ENCODE measurements around the gene EMX1.
A peak's percentile ranks its signal among the peaks of the same experiment; 100 is the strongest.

The EMX1 gene

DNA sequence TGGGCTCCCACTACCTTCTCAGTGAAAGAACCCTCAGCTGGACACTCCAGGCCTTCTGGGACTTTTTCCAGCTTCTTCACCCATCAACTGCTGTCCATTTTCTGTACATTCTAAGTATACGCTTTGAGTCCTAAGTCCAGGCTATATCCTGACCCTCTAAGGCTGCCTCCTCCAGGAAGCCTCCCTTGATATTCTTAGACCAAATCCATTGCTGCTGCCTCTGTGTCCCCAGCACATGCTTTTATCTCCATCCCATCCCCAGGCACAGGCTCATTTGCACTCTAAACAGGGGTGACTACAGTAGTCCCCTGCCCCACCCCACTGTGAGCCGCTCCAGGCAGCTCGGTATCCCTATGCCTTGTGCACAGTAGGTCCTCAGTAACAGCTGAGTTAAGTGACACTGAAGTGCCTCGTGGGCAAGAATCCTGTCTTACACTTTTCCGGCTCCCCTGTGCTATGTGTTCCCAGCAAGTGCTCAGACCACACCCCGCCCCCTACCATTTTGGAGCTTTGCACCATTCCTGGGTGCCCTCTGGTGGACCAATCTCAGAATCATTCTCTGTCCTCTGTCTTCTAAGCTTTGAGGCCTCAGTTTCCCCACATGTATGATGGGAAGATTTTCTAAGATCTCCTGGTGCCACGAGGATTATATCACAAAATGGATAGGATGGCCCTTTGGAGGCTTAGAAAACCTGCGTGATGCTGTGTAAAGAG is 34.9 kb downstream of the EMX1 start:
- H3K27ac ChIP-seq (ENCODE audit: low read length) = peak overlapping the region; percentile 60
- no peak overlapping the region for H3K4me3 ChIP-seq (ENCODE audit: low read length)
- peaks cover 17% of the 10 kb centered on the region for H3K4me1 ChIP-seq (ENCODE audit: control insufficient read depth, insufficient read depth, low read length)
- no peak for DNase-seq (ENCODE audit: low read depth, low spot score)
- no CpG with 5 or more reads among the region's 8 CpGs for WGBS (ENCODE audit: insufficient coverage, insufficient read length)
- H3K9me3 ChIP-seq (ENCODE audit: control insufficient read depth, insufficient read depth, low read length) = no peaks in the 10 kb centered on the region
- H3K27me3 ChIP-seq (ENCODE audit: control insufficient read depth, insufficient read depth, low read length) = no peaks in the 10 kb centered on the region
- H3K36me3 ChIP-seq (ENCODE audit: control insufficient read depth, insufficient read depth, low read length) = no peaks in the 10 kb centered on the region

GRCh38 chr2:72952961-72953360 is 35.6 kb downstream of the EMX1 start:
- Histone ChIP-seq H3K27ac (ENCODE audit: low read length) (no peak overlapping the region), H3K9me3 (ENCODE audit: control insufficient read depth, insufficient read depth, low read length) (no peaks in the 10 kb centered on the region), H3K27me3 (ENCODE audit: control insufficient read depth, insufficient read depth, low read length) (no peaks in the 10 kb centered on the region), H3K4me1 (ENCODE audit: control insufficient read depth, insufficient read depth, low read length) (peaks cover 17% of the 10 kb centered on the region), H3K4me3 (ENCODE audit: low read length) (no peak overlapping the region), H3K36me3 (ENCODE audit: control insufficient read depth, insufficient read depth, low read length) (no peaks in the 10 kb centered on the region)
- no peak for DNase-seq (ENCODE audit: low read depth, low spot score)
- no CpG with 5 or more reads among the region's 14 CpGs for WGBS (ENCODE audit: insufficient coverage, insufficient read length)

- Histone ChIP-seq H3K27me3 (ENCODE audit: control insufficient read depth, insufficient read depth, low read length) (no peaks in the 10 kb centered on the region), H3K4me3 (ENCODE audit: low read length) (no peak overlapping the region), H3K9me3 (ENCODE audit: control insufficient read depth, insufficient read depth, low read length) (no peaks in the 10 kb centered on the region), H3K27ac (ENCODE audit: low read length) (no peak overlapping the region), H3K36me3 (ENCODE audit: control insufficient read depth, insufficient read depth, low read length) (no peaks in the 10 kb centered on the region), H3K4me1 (ENCODE audit: control insufficient read depth, insufficient read depth, low read length) (peaks cover 17% of the 10 kb centered on the region)
- no CpG with 5 or more reads among the region's 1 CpG for WGBS (ENCODE audit: insufficient coverage, insufficient read length)
- DNase-seq (ENCODE audit: low read depth, low spot score) = no peak
Measured at GRCh38 chr2:72953528-72953927, 36.2 kb downstream of the EMX1 start.

- Histone ChIP-seq H3K9me3 (ENCODE audit: control insufficient read depth, insufficient read depth, low read length) (no peaks in the 10 kb centered on the region), H3K27ac (ENCODE audit: low read length) (no peak overlapping the region), H3K4me3 (ENCODE audit: low read length) (no peak overlapping the region), H3K27me3 (ENCODE audit: control insufficient read depth, insufficient read depth, low read length) (no peaks in the 10 kb centered on the region), H3K36me3 (ENCODE audit: control insufficient read depth, insufficient read depth, low read length) (no peaks in the 10 kb centered on the region), H3K4me1 (ENCODE audit: control insufficient read depth, insufficient read depth, low read length) (peaks cover 17% of the 10 kb centered on the region)
- no peak for DNase-seq (ENCODE audit: low read depth, low spot score)
- WGBS (ENCODE audit: insufficient coverage, insufficient read length) = no CpG with 5 or more reads among the region's 4 CpGs
Measured at GRCh38 chr2:72953976-72954375, 36.7 kb downstream of the EMX1 start.

DNA sequence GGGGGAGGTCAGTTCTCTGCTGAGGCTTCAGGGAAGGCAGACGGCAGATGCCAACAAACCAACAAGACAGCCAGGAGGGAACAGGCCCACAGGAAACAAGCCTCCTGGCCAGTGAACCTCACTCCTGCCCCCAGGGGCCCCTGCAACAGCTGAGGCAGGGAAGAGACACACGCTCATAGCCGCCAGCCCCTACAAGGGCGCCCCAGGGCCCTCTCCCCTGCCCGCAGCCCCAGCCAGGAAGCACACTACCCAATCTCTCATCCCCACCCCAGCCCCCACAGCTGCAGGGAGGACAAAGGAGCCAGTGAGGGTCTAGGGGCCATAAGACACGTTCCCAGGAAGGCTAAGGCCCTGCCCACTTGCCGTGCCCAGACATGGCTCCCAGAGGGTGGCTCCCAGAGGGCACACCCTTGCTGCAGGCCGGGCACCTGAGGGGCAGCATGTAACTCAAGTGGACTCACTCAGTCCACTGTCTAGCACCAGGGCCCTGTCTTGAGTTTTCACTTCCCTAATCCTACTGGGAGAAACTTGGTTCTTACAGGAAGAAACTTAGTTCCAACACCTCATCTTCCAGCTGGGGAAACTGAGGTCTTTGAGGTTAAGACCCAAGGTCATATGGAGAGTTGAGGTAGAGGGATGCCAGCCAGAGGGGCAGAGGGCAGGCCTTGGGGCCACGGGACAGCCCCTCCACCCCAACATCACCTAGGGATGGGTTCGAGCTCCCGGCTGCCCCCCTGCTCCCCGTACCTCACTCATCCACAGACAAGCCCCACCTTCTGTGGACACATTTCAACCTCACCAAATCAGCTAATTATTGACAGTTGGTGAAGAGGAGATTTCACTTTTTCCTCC is 37.3 kb downstream of the EMX1 start:
- no peak overlapping the region for H3K27ac ChIP-seq (ENCODE audit: low read length)
- WGBS (ENCODE audit: insufficient coverage, insufficient read length) = no CpG with 5 or more reads among the region's 12 CpGs
- no peaks in the 10 kb centered on the region for H3K9me3 ChIP-seq (ENCODE audit: control insufficient read depth, insufficient read depth, low read length)
- peaks cover 17% of the 10 kb centered on the region for H3K4me1 ChIP-seq (ENCODE audit: control insufficient read depth, insufficient read depth, low read length)
- no peaks in the 10 kb centered on the region for H3K27me3 ChIP-seq (ENCODE audit: control insufficient read depth, insufficient read depth, low read length)
- H3K36me3 ChIP-seq (ENCODE audit: control insufficient read depth, insufficient read depth, low read length) = no peaks in the 10 kb centered on the region
- DNase-seq (ENCODE audit: low read depth, low spot score) = no peak
- no peak overlapping the region for H3K4me3 ChIP-seq (ENCODE audit: low read length)

- Histone ChIP-seq H3K27me3 (ENCODE audit: control insufficient read depth, insufficient read depth, low read length) (no peaks in the 10 kb centered on the region), H3K9me3 (ENCODE audit: control insufficient read depth, insufficient read depth, low read length) (no peaks in the 10 kb centered on the region), H3K4me1 (ENCODE audit: control insufficient read depth, insufficient read depth, low read length) (peaks cover 13% of the 10 kb centered on the region), H3K27ac (ENCODE audit: low read length) (no peak overlapping the region), H3K36me3 (ENCODE audit: control insufficient read depth, insufficient read depth, low read length) (no peaks in the 10 kb centered on the region), H3K4me3 (ENCODE audit: low read length) (no peak overlapping the region)
- no peak for DNase-seq (ENCODE audit: low read depth, low spot score)
- WGBS (ENCODE audit: insufficient coverage, insufficient read length) = no CpG with 5 or more reads among the region's 24 CpGs
Measured at GRCh38 chr2:72955228-72956049, 38.1 kb downstream of the EMX1 start.

DNA sequence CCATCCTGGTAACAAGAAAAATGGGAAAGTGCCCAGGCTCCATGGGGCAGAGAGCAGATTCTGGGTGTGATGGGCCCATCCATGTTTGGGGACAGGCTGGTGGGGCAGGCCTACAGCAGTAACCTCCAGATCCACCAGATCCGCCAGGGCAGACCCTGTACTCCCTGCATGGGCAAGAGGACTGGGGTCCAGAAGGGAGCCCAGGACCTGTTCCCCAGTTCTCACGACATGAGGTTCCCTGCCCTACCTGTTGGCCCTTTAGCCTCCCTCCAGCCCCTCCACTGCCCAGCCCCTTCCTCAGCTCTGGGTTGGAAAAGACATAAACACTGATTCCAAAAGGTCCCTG is 38.7 kb downstream of the EMX1 start:
- Histone ChIP-seq H3K4me1 (ENCODE audit: control insufficient read depth, insufficient read depth, low read length) (peaks cover 9% of the 10 kb centered on the region), H3K36me3 (ENCODE audit: control insufficient read depth, insufficient read depth, low read length) (no peaks in the 10 kb centered on the region; the same call in 1 of the 2 replicates), H3K27me3 (ENCODE audit: control insufficient read depth, insufficient read depth, low read length) (no peaks in the 10 kb centered on the region), H3K4me3 (ENCODE audit: low read length) (no peak overlapping the region), H3K9me3 (ENCODE audit: control insufficient read depth, insufficient read depth, low read length) (no peaks in the 10 kb centered on the region), H3K27ac (ENCODE audit: low read length) (no peak overlapping the region)
- no peak for DNase-seq (ENCODE audit: low read depth, low spot score)
- no CpG with 5 or more reads among the region's 2 CpGs for WGBS (ENCODE audit: insufficient coverage, insufficient read length)

GRCh38 chr2:72956936-72957335 is 39.6 kb downstream of the EMX1 start:
- Histone ChIP-seq H3K27me3 (ENCODE audit: control insufficient read depth, insufficient read depth, low read length) (no peaks in the 10 kb centered on the region), H3K36me3 (ENCODE audit: control insufficient read depth, insufficient read depth, low read length) (no peaks in the 10 kb centered on the region; the same call in 1 of the 2 replicates), H3K27ac (ENCODE audit: low read length) (no peak overlapping the region), H3K9me3 (ENCODE audit: control insufficient read depth, insufficient read depth, low read length) (no peaks in the 10 kb centered on the region), H3K4me3 (ENCODE audit: low read length) (no peak overlapping the region), H3K4me1 (ENCODE audit: control insufficient read depth, insufficient read depth, low read length) (peaks cover 6% of the 10 kb centered on the region)
- WGBS (ENCODE audit: insufficient coverage, insufficient read length) = no CpG with 5 or more reads among the region's 3 CpGs
- no peak for DNase-seq (ENCODE audit: low read depth, low spot score)

DNA sequence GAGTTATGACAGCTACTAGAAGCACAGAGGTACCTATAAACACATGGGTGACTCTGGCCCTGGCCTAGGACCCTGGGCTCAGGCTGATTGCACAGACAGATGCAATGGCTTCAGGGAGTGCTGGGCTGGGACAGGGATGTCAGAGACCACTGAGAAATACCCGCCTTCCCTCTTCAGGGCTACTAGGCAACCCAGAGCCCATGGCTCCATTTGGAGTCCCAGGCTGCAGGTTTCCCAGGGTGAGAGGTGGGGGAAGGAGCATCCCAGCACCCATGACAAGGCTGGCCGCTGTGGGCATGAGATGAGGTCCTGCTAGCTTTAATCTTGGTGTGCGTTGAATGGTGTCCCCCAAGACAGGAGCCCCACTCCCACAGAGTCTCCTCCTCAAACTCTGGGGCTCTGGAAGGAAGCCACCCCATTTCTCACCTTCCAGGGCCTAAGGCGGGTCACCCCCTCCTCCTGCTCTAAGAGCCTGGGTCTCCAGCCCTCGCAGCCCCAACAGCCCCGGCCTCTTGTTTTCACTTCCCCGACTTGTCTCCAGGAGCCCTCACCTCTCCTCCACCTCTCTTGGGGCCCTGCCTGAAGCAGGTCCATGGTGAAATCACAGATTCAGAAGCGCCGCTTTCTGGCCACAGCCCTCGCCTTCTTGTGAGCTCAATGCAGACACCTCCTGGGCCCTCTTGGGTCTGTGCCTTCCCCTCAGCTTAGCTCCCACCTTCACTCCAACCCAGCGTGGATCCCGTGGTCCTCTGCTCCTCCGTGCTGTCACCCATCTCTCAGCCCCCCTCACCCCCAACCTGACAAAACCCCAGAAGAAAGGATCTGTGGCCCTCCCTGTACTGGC is 41.4 kb downstream of the EMX1 start:
- Histone ChIP-seq H3K9me3 (ENCODE audit: control insufficient read depth, insufficient read depth, low read length) (no peaks in the 10 kb centered on the region), H3K4me3 (ENCODE audit: low read length) (no peak overlapping the region), H3K27me3 (ENCODE audit: control insufficient read depth, insufficient read depth, low read length) (no peaks in the 10 kb centered on the region), H3K36me3 (ENCODE audit: control insufficient read depth, insufficient read depth, low read length) (no peaks in the 10 kb centered on the region; the same call in 1 of the 2 replicates), H3K4me1 (ENCODE audit: control insufficient read depth, insufficient read depth, low read length) (peaks cover 12% of the 10 kb centered on the region), H3K27ac (ENCODE audit: low read length) (no peak overlapping the region)
- no peak for DNase-seq (ENCODE audit: low read depth, low spot score)
- WGBS (ENCODE audit: insufficient coverage, insufficient read length) = no CpG with 5 or more reads among the region's 13 CpGs
